Epidermal melanocyte (primary cell): ENCODE measurements around the gene ZNF507.

Experiments used
- DNase-seq: peaks from one replicate; pipeline ENCODE4 v3.0.0; 2011; ENCODE audit warnings: low spot score; ENCODE audit not compliant: insufficient read length

The ZNF507 gene

DNA sequence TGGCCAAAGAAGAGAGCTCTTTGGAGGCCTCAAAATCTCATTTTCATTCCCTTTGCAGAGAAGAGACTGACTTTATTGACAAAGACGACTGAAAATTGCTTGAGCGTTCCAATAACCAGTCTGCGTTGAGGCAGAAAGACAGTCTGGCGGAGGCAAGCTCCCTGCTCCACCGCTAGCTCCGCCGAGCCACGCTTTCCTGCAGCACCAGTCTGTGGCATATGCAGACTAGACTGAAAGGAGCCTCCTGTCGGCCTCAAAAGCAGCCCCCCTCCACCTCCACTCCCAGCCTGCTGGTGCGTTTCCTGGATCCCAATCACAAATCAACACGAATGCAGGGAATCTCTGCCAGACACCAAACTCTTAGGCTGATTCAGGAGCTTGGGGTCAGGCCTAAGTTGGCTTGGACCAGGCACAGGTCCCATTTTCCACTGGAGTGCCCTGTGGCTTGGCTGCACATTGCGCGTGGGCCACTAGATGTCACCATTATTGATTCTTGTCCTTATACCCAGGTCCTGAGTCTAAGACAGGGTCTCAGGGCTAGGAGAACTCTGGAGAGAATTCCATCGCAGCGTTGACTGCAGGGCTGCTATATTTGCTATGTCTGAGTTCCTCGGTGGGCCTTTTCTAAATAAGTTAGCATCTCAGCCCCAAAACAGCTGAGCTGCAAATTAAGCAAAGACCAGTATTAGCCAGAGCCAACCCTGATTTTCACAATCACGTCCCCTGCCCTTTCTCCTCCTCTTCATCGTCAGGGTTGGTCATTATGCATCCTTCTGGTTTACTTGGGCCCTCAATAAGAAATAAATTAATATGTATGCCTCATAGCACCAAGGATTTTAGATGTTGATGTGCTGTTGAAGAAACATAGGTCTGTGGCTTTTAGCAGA lies 5.2 kb upstream of the ZNF507 start:
- no peak for DNase-seq

DNA sequence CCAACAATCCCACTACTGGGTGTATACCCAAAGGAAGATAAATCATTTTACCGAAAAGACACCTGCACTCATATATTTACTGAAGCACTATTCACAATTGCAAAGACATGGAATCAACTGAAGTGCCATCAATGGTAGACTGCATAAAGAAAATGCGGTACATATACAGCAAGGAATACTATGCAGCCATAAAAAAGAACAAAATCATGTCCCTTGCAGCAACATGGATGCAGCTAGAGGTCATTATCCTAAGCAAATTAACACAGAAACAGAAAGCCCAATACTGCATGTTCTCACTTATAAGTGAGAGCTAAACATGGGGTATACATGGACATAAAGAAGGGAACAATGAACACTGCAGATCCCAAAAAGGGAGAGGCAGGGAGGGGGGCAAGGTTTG lies 2.7 kb upstream of the ZNF507 start:
- DNase-seq, result no peak

DNA sequence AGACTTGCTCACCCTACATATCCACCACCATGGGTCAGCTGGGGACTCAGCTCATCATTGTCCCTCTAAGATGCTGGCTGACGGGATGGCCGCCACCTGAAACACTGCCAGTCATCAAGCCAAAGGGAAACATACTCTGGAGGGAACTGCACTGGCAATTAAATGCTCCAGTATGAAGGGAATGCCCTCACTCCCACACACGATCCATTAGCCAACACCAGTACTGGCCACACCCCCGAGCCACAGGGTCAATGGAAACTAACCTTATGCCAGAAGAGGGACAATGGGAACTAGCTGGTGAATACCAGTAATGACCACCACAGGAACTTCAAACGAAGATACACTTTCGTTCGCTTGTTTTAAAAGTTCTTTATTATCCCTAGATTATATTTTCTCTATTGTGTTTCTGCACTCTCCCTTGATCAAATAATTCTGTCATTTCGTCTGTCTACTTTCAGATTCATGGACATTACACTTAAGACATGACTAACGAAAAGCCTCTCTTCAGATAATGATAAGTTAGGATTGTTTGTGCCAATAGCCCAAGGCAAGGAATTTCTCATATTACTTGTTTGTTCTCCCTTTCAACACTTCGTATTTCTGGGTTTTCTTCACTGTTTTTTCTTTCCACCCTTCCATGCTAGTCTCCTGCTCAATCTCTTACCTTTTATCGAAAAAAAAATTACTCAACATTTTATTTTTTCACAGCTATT lies 1.7 kb upstream of the ZNF507 start:
- DNase-seq, result no peak

DNA sequence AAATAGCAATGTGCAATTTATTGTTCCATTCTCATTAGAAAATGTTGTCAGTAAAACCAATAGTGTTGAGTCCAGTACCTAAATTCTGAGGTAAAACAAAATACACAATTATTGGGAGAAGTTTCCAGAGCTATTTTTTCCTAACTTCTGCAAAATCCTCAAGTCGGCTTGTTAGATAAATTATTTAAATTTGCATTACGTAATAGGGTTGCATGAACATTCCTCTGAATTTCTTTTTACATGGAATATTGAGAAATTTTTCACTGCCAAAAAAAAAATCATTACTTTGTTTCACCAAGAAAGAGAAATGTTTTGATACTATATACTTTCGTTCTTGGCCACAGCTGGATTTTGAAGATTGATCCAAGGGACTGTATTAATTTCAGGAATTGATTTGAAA lies 1.5 kb downstream of the ZNF507 start:
- no peak for DNase-seq

DNA sequence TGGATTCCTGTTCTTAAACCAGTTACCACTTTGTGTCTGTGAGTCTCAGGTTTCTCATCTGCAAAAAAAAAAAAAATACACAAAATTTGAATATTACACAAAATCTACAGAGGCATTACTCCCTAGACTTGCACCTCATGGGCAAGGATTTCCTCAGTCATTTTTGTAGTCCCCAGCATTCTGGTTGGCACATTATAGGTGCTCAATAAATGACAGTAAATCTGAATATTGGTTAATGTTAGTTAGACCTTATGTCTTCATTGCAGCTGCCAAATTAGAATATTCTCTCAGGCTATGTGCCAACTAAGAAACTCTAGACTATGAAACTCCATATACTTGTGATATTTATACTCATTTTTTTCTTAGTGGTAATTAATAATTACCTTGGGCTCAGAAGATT lies 2.2 kb downstream of the ZNF507 start:
- no peak for DNase-seq

DNA sequence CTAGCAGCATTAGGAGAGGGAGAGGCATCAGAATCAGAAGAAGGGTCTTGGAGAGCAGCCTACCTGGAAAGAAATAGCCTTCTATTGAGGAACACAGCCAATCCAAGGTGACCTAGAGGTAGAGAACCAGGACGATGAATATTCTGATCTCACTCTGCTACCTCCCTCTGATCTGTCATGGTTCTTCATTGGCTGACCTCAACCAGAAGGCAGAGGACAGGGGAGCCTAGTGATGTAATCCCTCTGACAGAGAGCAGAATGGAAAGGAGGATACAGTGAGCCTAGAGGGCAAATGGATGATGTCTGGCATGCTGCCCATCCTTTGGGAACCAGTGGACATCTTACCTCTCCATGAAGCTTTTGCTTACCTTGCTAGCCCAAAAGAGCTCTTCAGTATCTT lies 3.6 kb downstream of the ZNF507 start:
- DNase-seq, result no peak

DNA sequence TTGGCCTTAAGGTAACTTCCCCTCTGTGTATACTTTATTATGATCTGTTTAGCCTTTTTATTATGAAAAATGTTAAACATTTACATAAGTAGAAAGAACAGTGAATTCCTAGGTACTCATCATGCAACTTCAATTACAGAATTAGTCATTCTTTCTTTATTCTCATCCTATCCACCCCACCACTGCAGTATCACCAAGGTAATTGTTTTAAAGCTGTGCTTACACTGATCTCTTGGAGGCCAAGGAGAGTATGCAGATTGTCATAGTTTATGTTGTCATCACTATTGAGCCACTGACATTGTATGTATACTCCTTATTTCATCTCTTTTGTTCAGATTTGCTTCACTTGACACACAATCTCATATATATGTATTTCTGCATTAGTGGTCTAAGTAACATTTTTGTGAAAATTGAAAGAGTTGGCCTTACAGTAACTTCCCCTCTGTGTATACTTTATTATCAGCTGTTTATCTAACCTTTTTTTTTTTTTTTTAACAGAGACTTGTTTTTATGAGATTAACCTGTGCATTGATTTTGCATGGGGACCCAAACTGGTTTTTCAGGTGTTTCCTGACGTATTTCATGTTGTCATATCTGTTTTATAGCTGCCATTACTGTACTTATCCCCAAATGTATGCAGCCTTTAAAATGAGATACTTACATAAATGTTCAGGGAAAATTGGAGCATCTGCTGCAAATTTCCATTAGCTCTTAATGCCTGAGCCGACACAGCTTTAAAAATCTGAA lies 4.5 kb downstream of the ZNF507 start:
- no peak for DNase-seq

DNA sequence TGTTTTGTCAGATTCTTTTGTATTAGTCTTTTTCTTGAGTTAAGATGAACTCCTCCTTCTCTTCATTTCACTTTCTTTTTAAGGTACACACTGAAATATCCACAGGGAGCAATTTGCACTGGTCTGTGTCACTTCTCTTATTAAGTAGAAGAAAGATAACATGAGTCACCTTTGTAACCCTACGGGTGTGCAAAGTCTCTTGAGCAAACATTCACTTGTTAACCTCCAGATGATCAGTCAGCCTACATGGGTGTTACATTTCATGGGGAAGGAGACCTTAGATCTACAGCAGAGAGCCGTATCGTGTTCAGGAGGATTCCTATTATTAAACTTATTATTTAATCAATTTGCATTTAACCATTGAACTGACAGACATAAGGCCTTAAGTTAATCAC lies 5.1 kb downstream of the ZNF507 start:
- no peak for DNase-seq

DNA sequence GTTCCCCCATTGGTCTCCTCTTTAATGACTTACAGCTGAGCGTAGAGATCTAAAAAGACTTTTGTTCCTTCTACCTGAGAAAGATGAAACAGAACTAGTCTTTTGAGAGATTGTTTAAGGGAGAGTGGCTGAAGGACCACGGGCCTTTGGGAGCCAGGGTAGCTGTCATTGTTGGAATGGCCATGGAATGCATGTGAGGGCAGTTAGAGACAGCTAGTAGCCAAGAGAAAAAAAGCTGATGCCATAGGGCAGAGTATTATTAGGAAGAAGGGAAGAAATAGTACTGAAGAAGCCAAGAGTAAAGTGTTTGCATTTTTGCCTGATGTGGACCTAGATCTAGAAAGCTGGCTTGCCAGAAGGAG lies 5.6 kb downstream of the ZNF507 start:
- no peak for DNase-seq

DNA sequence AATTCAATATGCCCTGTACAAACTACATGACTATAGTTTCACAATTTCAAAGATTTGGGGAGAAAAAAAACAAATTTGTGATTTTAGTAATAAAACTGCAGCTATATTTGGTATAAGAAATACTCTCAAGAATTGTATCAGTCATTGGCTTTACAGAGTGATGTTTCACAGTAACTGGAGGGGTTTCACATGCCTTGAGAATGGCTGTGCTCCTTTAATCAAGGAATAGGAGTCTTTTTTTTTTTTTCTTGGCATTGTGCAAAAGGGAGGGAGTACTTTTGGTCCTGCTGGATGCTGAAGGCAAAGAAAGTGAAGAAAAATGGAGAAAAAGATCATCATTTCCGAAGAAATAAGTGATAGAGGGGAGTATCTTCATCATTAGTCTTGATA lies 6.8 kb downstream of the ZNF507 start:
- no peak for DNase-seq

DNA sequence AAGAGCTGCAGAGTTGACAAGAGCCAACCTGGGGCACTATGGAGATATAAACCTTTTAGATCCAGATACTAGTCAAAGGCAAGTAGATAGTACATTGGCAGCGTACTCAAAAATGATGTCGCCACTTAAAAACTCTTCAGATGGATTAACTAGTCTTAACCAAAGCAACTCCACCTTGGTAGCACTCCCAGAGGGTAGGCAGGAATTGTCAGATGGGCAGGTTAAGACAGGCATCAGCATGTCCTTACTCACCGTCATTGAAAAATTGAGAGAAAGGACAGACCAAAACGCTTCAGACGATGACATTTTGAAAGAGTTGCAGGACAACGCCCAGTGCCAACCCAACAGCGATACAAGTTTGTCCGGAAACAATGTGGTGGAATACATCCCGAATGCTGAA lies 8.9 kb downstream of the ZNF507 start:
- DNase-seq, result no peak

DNA sequence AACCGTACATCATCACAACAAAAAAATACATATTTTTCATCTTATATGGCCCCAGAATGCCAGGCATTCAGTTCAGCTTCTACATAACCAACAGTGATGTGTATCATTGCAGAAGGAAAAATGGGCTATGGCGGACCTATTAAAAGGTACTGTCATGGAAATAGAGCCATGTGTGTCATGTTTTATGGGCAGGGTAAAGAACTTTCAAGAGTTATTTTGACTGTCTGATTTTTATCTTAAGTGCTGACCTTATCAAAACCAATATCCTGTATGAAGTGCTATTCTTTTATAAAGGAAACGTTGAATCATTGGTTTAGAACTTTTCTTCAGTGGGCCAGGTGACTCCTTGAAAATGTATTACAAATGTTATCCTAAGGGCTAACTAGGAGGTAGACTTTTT lies 9.9 kb downstream of the ZNF507 start:
- DNase-seq, result no peak

DNA sequence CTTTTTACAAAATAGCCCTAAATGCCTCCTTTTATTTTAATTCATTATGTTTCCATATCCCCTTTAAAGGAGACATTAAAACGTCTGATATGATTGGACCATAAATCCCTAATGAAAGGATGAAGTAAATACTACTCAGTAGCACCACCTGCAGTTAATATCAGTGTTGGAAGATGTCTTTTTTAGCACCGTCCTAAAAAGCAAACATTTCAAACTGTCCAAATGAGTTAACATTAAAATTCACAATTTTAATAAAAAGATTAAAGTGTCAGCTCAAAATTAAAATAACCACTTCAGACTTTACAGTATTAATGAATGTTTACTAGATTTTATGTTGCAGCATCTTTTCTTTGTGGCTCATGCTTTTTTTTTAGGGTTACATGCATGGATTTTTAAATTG lies 12.3 kb downstream of the ZNF507 start:
- no peak for DNase-seq

DNA sequence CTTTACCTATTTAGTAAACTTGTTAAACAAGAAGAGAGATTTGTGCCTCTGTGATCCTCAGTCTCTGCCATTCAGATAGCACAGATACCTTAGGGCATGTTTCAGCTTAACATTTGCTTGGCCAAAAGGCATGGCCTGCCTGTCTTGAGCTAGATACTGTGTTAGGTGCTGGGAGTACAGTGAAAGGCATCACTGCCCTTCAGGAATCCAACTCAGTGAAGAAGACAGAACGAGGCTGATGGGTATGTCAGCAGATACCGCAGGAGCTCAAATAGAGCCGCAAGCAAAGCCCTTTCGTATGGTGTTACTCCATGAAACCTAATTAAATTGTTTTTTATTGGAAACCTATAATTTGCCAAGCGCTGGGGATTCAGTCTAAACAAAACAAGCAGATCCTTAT lies 12.9 kb downstream of the ZNF507 start:
- no peak for DNase-seq

DNA sequence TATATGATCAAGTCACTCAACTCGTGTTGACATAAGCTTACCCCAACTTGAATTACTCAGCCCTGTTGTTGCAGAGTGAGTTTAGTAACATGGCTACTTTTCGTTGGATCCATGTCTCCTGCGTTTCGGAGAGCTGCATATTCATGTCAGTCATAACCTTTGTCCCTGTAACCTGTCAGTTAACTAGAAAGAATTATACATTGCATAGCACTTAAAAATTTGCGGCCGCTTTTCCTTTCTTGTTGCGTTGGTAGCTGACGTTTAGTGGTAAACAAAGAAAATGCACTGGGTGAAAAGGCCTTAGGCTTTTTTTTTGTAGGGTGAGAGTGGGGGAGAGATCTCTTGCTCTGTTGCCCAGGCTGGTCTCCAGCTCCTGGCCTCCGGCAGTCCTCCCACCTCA lies 14.2 kb downstream of the ZNF507 start:
- no peak for DNase-seq

DNA sequence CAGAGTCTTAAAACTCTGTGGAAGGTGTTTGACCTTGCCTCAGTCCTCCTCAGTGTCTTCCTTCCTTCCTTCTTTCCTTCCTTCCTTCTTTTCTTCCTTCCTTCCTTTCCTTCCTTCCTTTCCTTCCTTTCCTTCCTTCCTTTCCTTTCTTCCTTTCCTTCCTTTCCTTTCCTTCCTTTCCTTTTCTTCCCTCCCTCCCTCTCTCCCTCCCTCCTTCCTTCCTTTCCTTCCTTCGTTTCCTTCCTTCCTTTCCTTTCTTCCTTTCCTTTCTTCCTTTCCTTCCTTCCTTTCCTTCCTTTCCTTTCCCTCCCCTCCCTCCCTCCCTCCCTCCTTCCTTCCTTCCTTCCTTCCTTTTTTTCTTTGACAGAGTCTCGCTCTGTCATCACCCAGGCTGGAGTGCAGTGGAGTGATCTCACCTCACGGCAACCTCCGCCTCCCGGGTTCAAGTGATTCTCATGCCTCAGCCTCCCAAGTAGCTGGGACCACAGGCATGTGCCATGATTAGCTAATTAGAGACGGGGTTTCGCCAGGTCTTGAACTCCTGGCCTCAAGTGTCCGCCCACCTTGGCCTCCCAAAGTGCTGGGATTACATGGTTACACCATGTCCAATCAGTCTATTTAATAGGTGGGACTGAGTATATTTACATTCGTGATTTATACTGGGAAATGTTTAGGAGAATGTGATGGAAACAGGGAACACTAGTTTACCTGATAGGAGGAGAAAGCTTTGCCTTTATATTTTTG lies 16.3 kb downstream of the ZNF507 start:
- DNase-seq, result no peak

DNA sequence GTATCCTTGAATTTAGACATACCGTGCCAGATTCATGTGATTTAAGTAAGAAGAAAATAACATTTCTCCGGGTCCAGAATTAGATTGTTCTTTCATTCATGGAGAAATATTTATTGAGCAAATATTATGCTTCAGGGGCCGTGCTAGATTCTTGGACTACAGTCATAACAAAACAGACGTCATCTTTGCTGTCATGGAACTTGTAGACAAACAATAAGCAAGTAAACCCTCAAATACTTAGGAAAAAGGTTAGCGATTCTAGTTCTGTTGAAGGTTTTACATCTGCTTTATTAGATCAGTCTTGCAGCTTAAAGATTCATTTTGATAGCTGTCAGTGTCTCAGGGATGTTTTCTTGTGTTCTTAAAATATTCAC lies 16.9 kb downstream of the ZNF507 start:
- no peak for DNase-seq

DNA sequence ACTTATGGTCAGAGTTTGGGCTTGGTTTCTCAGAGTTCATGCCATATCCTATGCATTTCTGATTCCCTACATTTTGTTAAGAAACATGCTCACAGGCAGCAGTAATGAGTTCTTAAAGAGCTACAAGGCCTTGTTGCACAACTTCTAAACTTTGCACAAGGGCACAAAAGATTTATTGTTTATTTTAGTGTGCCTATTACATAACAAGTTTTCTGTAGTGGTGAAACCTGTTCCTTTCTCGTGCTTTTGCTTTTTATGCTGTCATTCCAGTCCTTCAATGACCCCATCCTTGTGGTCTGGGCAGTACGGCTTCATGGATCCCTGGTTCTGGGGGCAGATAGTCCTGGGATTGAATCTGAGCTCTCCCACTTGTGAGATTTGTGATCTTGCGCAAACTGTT lies 17.8 kb downstream of the ZNF507 start:
- DNase-seq, result no peak

DNA sequence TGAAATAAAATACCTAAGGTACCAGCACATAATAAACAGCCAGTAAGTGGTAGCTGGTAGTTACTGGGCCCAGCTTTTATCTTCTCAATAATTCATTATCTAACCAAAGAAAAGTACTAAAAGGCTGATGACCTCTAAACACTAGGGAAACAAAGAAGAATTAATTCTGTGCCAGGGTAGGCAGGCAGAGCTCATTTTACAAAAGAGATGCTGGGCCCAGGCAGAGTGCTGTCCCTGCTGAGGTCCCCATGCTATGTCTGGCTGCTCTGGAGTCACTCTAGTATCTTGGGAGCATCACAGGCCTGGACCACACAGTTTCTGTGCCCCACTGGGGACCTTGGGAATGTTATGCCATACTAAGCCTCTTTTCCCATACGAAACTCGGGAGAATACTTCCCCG lies 18.2 kb downstream of the ZNF507 start:
- no peak for DNase-seq

DNA sequence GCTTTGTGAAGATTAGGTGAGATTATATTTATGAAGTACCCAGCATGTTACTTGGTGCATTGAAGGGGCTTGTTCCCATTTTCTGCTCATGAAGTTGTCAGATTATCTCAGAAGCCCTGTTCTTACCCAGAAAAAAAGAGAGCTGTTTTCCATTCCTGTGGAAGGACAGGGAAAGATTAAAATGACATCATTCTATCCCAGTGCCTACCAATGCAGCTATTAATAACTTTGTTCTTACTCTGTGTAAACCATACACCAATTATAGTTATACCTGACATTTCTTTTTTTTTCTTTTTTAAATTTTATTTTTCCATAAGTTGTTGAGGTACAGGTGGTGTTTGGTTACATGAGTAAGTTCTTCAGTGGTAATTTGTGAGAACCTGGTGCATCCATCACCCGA lies 18.6 kb downstream of the ZNF507 start:
- DNase-seq, result no peak

DNA sequence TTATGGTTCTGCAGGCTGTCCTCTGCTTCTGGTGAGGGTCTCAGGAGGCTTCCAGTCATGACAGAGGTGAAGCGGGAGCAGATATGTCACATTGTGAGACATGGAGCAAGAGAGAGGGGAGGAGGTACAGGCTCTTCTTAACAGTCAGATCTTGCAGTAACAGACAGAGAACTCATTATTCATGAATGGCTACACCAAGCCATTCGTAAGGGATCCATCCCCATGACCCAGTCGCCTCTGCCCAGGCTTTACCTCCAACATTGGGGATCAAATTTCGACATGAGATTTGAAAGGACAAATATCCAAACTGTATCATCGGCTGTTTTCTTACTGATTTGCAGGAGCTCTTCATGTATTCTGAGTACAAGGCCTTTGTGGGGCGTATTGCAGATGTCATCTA lies 21.7 kb downstream of the ZNF507 start:
- no peak for DNase-seq
